Measurements from ENCODE around the gene MAPK6. TPM values are rescaled to one million over a fixed set of nuclear protein-coding genes. Genes with fewer than 3 reads are reported as not detected.

Gene MAPK6
- polyA plus RNA-seq, 3 donors = 8.6 to 11.0 (median 10.2) TPM

DNA sequence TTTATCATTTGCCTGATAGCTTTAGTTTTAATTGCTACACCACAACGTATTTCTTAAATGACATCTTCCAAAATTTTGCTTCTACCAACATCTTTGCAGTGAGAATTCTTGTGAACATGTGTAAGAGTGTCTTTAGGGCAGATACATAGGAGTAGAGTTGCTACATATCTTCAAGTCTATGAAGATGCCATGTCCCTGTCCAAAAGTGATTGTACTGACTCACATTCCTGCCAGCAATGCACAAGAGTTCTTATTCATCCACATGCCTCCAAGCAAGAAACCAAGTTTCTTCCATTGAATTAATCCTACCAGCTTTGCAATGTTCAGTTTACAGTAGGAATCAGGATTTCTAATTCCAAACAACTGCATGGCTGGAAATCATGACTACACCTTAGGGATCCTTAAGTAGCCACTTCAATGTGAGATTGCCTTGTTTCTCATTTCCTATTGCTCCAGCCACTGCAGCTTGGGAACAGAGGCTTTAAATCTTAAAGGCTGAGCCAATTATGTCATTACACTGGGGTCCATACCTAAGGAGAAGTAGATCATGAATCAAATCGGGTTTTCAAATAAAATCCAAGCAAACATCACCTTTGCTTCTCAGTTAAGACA is 49.1 kb downstream of the MAPK6 start:
- H3K4me1 Mint-ChIP-seq = peaks cover 7% of the 10 kb centered on the region
- Histone ChIP-seq H3K4me2 (replicated peaks; ENCODE audit: extremely low read depth, low read length, poor library complexity, severe bottlenecking) (no peak overlapping the region), H3K27ac (ENCODE audit: low read depth in 1 of 2, low read length in 2 of 2) (no peak overlapping the region), H3K79me2 (ENCODE audit: insufficient read depth, low read length) (no peaks in the 10 kb centered on the region), H3K4me3 (replicated peaks in 1 of 3; ENCODE audit: low read depth in 2 of 3, low read length in 3 of 3) (no peak overlapping the region), H4K20me1 (ENCODE audit: insufficient read depth, low read length) (no peaks in the 10 kb centered on the region), H3K9me3 (replicated peaks in 1 of 2; ENCODE audit: control insufficient read depth in 1 of 2, insufficient read depth in 1 of 2, low read length in 2 of 2) (no peaks in the 10 kb centered on the region), H2AFZ (ENCODE audit: insufficient read depth, low read depth, low read length, poor library complexity, severe bottlenecking) (no peak overlapping the region), H3K9ac (ENCODE audit: insufficient read depth, low read length, poor library complexity, severe bottlenecking) (no peak overlapping the region), H3K27me3 (ENCODE audit: control insufficient read depth in 2 of 2, insufficient read depth in 2 of 2, low read length in 2 of 2) (no peaks in the 10 kb centered on the region), H3K36me3 (replicated peaks in 1 of 2; ENCODE audit: control insufficient read depth in 1 of 2, insufficient read depth in 2 of 2, low read length in 2 of 2) (peaks cover 8 to 28% of the 10 kb centered on the region in 2 donors), H3K4me1 (ENCODE audit: control insufficient read depth in 1 of 2, insufficient read depth in 2 of 2, low read length in 2 of 2) (no peaks in the 10 kb centered on the region)
- H3K27me3 Mint-ChIP-seq (ENCODE audit: low read depth in 3 of 3) = peaks cover 0 to 2% (median 0%) of the 10 kb centered on the region in 3 donors
- H3K9me3 Mint-ChIP-seq = no peaks in the 10 kb centered on the region
- no CpG with 5 or more reads among the region's 2 CpGs for WGBS (ENCODE audit: insufficient coverage)
- no peak for DNase-seq
- TF ChIP-seq CTCF (IDR thresholded peaks at IDR 0.05) = no peak
- H3K4me3 Mint-ChIP-seq = no peak overlapping the region
- H3K27ac Mint-ChIP-seq = no peak overlapping the region
- intact Hi-C loops (cut with micrococcal nuclease) = no loop called here
- H3K36me3 Mint-ChIP-seq = peaks cover 29 to 31% of the 10 kb centered on the region in 2 donors

DNA sequence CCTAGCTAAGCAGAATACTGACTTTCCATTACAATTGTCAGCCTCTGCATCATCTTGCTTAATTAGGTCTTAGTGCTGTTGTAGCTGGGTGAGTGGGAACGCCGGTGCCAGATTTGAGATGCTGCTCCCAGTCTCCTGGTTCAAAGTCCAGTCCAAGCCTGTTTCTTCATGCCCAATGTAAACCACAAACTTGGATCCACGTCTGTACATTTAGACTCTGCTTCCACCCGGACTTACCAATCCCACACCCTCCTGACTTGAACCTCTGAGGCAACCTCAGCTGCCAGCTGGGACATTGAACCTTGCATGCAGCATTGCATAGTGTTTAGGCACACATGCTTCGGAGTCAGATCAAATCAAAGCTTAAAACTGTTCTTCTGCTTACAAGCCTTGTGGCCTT is 50.5 kb downstream of the MAPK6 start:
- H3K79me2 ChIP-seq (ENCODE audit: insufficient read depth, low read length) = no peaks in the 10 kb centered on the region
- Mint-ChIP-seq H3K4me3 (no peak overlapping the region), H3K9me3 (no peaks in the 10 kb centered on the region), H3K27ac (peak overlapping the region in 1 of 7 donors; percentile 80), H3K27me3 (ENCODE audit: low read depth in 3 of 3) (peaks cover 0 to 2% (median 0%) of the 10 kb centered on the region in 3 donors), H3K36me3 (peaks cover 15 to 16% of the 10 kb centered on the region in 2 donors), H3K4me1 (peaks cover 5% of the 10 kb centered on the region)
- H2AFZ ChIP-seq (ENCODE audit: insufficient read depth, low read depth, low read length, poor library complexity, severe bottlenecking) = no peak overlapping the region
- H3K9ac ChIP-seq (ENCODE audit: insufficient read depth, low read length, poor library complexity, severe bottlenecking) = no peak overlapping the region
- WGBS (ENCODE audit: insufficient coverage) = 77% methylated on average over 3 of the region's 5 CpGs
- no peak overlapping the region for H3K4me3 ChIP-seq (replicated peaks in 1 of 3; ENCODE audit: low read depth in 2 of 3, low read length in 3 of 3)
- H3K27ac ChIP-seq (ENCODE audit: low read depth in 1 of 2, low read length in 2 of 2) = no peak overlapping the region
- H3K9me3 ChIP-seq (replicated peaks in 1 of 2; ENCODE audit: control insufficient read depth in 1 of 2, insufficient read depth in 1 of 2, low read length in 2 of 2) = no peaks in the 10 kb centered on the region
- peaks cover 0 to 18% of the 10 kb centered on the region in 2 donors for H3K36me3 ChIP-seq (replicated peaks in 1 of 2; ENCODE audit: control insufficient read depth in 1 of 2, insufficient read depth in 2 of 2, low read length in 2 of 2)
- intact Hi-C loops (cut with micrococcal nuclease) = no loop called here
- DNase-seq = no peak
- no peaks in the 10 kb centered on the region for H4K20me1 ChIP-seq (ENCODE audit: insufficient read depth, low read length)
- H3K4me2 ChIP-seq (replicated peaks; ENCODE audit: extremely low read depth, low read length, poor library complexity, severe bottlenecking) = no peak overlapping the region
- H3K4me1 ChIP-seq (ENCODE audit: control insufficient read depth in 1 of 2, insufficient read depth in 2 of 2, low read length in 2 of 2) = no peaks in the 10 kb centered on the region
- H3K27me3 ChIP-seq (ENCODE audit: control insufficient read depth in 2 of 2, insufficient read depth in 2 of 2, low read length in 2 of 2) = no peaks in the 10 kb centered on the region
- no peak for TF ChIP-seq CTCF (IDR thresholded peaks at IDR 0.05)

Measured in CD14-positive monocyte (primary cell).